ENCODE data around the gene ZNF451.
A peak's percentile ranks its signal among the peaks of the same experiment; 100 is the strongest.
"Not testable (repeated sequence)": the region's sequence is repeated elsewhere in the genome, so short reads cannot be mapped to it uniquely, and the experiment has no call there.

Gene ZNF451, protein sequence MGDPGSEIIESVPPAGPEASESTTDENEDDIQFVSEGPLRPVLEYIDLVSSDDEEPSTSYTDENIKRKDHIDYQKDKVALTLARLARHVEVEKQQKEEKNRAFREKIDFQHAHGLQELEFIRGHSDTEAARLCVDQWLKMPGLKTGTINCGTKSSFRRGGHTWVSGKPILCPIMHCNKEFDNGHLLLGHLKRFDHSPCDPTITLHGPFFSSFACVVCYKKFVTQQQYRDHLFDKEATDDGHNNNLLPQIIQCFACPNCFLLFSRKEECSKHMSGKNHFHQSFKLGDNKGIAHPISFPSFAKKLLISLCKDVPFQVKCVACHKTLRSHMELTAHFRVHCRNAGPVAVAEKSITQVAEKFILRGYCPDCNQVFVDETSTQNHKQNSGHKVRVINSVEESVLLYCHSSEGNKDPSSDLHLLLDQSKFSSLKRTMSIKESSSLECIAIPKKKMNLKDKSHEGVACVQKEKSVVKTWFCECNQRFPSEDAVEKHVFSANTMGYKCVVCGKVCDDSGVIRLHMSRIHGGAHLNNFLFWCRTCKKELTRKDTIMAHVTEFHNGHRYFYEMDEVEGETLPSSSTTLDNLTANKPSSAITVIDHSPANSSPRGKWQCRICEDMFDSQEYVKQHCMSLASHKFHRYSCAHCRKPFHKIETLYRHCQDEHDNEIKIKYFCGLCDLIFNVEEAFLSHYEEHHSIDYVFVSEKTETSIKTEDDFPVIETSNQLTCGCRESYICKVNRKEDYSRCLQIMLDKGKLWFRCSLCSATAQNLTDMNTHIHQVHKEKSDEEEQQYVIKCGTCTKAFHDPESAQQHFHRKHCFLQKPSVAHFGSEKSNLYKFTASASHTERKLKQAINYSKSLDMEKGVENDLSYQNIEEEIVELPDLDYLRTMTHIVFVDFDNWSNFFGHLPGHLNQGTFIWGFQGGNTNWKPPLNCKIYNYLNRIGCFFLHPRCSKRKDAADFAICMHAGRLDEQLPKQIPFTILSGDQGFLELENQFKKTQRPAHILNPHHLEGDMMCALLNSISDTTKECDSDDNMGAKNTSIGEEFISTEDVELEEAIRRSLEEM

DNA sequence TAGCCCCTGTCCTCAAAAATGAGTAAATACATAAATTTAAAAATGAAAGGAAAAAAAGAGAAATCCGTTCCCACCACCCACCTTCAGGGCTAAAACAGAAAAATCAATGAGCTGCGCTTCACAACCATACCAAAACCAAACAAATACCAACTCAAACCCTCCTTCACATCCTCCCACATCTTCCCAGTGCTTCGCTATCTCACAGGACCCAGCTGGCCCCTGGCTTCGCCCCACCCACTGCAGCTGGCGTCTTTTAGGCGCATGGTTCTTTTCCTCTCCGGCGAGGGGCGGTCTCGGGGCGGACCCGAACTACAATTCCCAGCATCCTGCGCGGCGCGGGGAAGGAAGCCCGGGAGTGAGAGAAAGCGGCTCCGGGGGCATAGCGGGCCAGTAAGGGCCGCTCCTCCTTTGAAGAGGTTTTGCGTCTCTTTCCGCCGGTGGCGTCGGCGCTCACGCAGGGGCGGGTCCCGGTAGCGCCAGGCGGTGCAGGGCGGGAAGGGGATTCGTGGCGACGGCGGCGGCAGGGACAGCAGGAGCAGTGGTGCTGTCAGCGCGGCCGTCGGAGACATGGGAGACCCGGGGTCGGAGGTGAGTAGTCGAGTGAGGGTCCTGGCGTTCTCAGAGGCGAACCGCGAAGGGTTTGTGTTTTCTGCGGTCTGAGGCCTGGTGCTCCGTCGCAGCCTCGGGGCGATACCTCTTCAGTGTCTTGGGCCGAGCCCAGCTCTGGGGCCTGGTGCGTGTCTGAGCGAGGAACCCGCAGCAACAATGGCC is at the start of gene ZNF451:
TSS of gene ZNF451 (plus strand) at position 502 of the 771 bp plus-strand sequence. CDS start at position 568, 66 bp downstream.
- peak; percentile 98 for DNase-seq (ENCODE audit: low spot score)

DNA sequence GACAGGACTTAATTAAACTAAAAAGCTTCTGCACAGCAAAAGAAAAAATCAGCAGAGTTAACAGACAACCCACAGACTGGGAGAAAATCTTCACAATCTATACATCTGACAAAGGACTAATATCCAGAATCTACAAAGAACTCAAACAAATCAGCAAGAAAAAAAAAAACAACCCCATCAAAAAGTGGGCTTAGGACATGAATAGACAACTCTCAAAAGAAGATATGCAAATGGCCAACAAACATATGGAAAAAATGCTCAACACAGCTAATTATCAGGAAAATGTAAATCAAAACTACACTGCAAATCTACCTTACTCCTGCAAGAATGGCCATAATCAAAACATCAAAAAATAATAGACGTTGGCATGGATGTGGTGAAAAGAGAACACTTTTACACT is 45.9 kb upstream of the ZNF451 start:
- not testable (repeated sequence) for DNase-seq (ENCODE audit: low spot score)

- DNase-seq (ENCODE audit: low spot score), result no peak
These were observed 45.4 kb upstream of the ZNF451 start for GRCh38 chr6:57044568-57044967.

GRCh38 chr6:57046332-57047256 is 43.4 kb upstream of the ZNF451 start, which contains the start of gene KIAA1586:
Gene KIAA1586, plus strand, starts transcription at chr6:57046693. Its CDS starts 63 bp downstream, at chr6:57046756.
- DNase-seq (ENCODE audit: low spot score), result peak; percentile 90

DNA sequence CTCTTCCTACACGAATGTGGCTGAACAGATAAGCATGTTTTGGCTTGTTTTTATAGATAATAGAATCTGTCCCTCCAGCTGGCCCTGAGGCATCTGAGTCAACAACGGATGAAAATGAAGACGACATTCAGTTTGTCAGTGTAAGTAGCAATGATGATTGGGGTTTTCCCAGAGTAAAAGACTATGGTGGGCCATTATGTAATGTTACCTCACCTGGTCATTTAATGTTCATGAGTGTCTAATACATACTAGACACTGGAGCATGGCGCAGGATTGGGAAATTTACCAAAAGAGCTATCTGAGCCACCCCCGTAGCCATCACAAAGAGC is 42.8 kb upstream of the ZNF451 start:
- DNase-seq (ENCODE audit: low spot score), result not testable (repeated sequence)

DNA sequence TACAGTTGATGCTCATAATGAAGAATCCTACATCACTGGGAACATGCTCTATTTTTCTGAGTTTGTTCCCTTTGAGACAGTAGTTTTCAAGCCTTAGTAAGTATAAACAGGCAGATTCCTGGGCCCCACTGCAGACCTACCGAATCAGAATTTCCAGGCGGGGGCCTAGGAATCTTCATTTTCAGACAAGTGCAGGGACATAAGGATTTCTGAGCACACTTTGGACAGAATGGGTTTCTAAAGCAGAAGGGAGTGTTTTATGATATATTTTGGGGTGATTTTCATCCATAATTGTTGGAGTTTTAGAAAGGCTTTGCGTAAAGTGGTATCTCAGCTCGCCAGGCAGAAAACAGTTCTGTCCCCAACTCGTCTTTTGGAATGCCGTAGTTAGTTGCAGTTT is 42.1 kb upstream of the ZNF451 start:
- peak; percentile 8 for DNase-seq (ENCODE audit: low spot score)

DNA sequence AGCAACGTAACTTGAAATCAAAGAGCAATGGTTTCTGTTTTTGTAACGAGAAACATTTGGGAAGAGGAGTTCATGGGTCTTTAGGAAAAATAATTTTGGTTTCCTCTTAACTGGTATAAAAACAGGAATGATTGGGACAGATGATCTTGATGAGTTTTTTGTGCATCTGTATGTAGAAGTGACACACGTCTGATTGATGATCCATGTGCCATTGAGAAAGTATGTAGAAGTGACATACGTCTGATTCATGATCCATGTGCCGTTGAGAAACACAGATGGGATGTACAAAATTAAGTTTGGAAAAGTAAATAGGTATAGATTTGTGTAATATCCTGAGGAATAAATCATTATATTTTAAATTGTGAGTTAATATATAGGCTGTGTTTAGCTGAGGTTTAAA is 41.4 kb upstream of the ZNF451 start:
- DNase-seq (ENCODE audit: low spot score), result no peak

GRCh38 chr6:57063847-57064246 is 26.1 kb upstream of the ZNF451 start:
- no peak for DNase-seq (ENCODE audit: low spot score)

GRCh38 chr6:57064809-57065208 is 25.2 kb upstream of the ZNF451 start:
- DNase-seq (ENCODE audit: low spot score), result no peak

GRCh38 chr6:57068061-57068460 is 21.9 kb upstream of the ZNF451 start:
- no peak for DNase-seq (ENCODE audit: low spot score)

GRCh38 chr6:57069228-57069627 is 20.8 kb upstream of the ZNF451 start:
- DNase-seq (ENCODE audit: low spot score), result no peak

- no peak for DNase-seq (ENCODE audit: low spot score)
These were observed 20.1 kb upstream of the ZNF451 start for GRCh38 chr6:57069920-57070331.

DNA sequence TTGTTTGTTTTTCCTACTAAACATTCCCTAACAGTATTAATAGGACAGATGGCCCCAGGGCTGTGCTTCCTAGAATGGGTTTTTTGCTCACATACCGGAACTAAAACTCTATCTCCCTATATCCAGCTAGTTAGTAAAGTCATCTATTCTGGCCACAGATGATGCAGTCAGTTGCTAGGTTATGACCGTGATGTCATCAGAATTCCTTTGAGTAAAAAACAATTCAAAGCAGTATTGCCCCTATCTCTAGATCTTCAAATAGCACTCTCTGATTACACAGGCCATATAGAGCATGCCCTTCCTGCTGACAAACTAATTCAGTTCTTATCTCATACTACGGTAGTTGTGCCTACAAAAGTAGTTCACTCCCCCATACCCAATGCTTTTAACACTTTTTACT is 17.9 kb upstream of the ZNF451 start:
- DNase-seq (ENCODE audit: low spot score), result no peak

- no peak for DNase-seq (ENCODE audit: low spot score)
These were observed 15.6 kb upstream of the ZNF451 start for GRCh38 chr6:57074383-57074782.

- DNase-seq (ENCODE audit: low spot score), result peak; percentile 15
These were observed 14.9 kb upstream of the ZNF451 start for GRCh38 chr6:57075092-57075491.

GRCh38 chr6:57078531-57079207 is 11.3 kb upstream of the ZNF451 start:
- no peak for DNase-seq (ENCODE audit: low spot score)

DNA sequence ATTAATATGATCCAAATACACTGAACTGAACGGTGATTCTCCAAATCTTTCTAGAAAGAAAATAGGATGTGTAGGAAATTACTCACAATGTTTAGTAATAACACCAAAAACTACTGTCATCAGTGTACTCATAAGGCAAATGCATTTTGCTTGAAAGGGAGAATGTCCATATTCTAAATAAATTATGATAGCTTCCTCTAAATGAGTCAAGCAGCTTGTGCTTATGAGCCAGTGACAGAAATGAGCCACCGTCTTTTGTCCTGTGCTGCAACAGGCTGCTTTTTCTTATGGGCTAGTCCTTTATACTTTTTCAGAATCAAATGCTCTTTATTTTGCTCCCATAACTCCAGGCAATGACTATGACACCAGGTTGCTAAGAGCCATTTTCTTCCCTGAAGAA is 4.5 kb upstream of the ZNF451 start:
- DNase-seq (ENCODE audit: low spot score), result no peak

DNA sequence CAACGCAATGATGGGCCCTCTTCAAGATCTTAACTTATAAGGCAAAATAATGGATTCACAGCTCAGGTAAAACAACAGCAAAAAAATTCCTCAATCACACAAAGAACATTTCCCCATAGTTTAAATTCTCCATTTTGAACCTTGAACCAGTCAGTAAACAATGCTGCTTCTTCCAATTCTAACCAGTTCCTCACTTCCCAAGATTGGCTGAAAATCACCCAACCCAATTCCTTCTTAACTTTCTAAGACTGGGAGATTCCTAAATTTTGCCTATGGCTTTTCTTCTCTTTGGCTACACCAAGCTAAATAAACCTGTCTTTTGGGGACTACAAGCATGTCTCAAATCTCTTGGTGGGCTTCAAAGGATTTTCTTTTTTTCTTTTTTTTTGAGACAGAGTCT is 3.1 kb upstream of the ZNF451 start:
- DNase-seq (ENCODE audit: low spot score), result no peak

- DNase-seq (ENCODE audit: low spot score), result no peak
These were observed 2.1 kb upstream of the ZNF451 start for GRCh38 chr6:57087916-57088315.

DNA sequence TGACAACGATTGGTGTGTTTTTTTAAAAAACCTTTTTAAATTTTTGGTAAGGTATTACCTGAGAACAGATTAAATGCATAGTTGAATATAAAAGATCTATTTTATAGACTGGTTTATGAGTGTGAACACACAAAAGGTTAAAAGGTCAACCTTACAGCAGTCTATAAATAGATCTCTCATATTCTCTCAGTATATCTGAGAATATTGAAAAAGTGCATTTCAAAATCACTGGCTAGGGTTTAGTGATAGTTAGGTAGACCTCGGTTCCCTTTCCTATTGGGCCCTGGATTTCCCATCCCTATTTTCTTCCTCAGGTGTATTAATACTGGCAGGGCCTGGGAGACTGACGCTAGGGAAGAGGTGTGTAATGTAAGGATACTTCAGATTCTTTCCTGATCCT is 723 bp upstream of the ZNF451 start:
- DNase-seq (ENCODE audit: low spot score), result no peak

All from NAMALWA (cell line).